A673 (cell line): ENCODE measurements around the gene OR56A3. TPM values are rescaled to one million over a fixed set of nuclear protein-coding genes. Genes with fewer than 3 reads are reported as not detected.

Source experiments
- BruUV-seq: library from RNA; stranded (reverse); fragments of 400-500 nt; replicated peaks from 2 replicates; lab custom pipeline; 2021; lab: Mats Ljungman, UMichigan
- CTCF ChIA-PET: fragments of 300-600 bp; sonication (Branson Sonifier 250); formaldehyde crosslinking; loops from one replicate; lab custom pipeline; 2022; ENCODE audit warnings: antibody characterized with exemption; lab: Charles Lee
- POLR2A ChIA-PET: fragments of 300-600 bp; sonication (Branson Sonifier 250); formaldehyde crosslinking; loops from one replicate; lab custom pipeline; 2022; ENCODE audit warnings: antibody characterized with exemption; ENCODE audit not compliant: low non-redundant PET; lab: Charles Lee
- DNase-seq: peaks from one replicate; pipeline ENCODE4 v3.0.0-alpha.2; 2015; ENCODE audit warnings: low spot score
- H3K27ac ChIP-seq: fragments of 200-600 bp; sonication (generic); 2 replicates; pipeline ENCODE4 v1.5.1; 2016; ENCODE audit warnings: mixed run types, low read depth, mild to moderate bottlenecking, mixed read lengths, antibody characterized with exemption, low read length; ENCODE audit not compliant: poor library complexity, severe bottlenecking
- H3K27me3 ChIP-seq: fragments of 200-600 bp; sonication (generic); replicated peaks from 2 replicates; pipeline ENCODE4 v1.6.1; 2017; ENCODE audit warnings: mixed run types, low read depth, mild to moderate bottlenecking, mixed read lengths, antibody characterized with exemption, low read length; ENCODE audit not compliant: insufficient read depth, poor library complexity
- H3K36me3 ChIP-seq: fragments of 200-600 bp; sonication (generic); 2 replicates; pipeline ENCODE4 v1.6.1; 2016; ENCODE audit warnings: mixed run types, mild to moderate bottlenecking, mixed read lengths, antibody characterized with exemption, low read length; ENCODE audit not compliant: insufficient read depth, poor library complexity, severe bottlenecking
- H3K4me1 ChIP-seq: fragments of 200-600 bp; sonication (generic); 2 replicates; pipeline ENCODE4 v1.6.1; 2017; ENCODE audit warnings: mixed run types, mild to moderate bottlenecking, mixed read lengths, antibody characterized with exemption, low read length; ENCODE audit not compliant: insufficient read depth, poor library complexity, severe bottlenecking
- H3K4me3 ChIP-seq: fragments of 200-600 bp; sonication (generic); 2 replicates; pipeline ENCODE4 v1.5.1; 2016; ENCODE audit warnings: low read depth, mixed run types, mild to moderate bottlenecking, mixed read lengths, low read length; ENCODE audit not compliant: poor library complexity, severe bottlenecking
- H3K9me3 ChIP-seq: fragments of 200-600 bp; sonication (generic); 2 replicates; pipeline ENCODE4 v1.6.1; 2016; ENCODE audit warnings: mixed run types, low read depth, mild to moderate bottlenecking, mixed read lengths, antibody characterized with exemption, low read length; ENCODE audit not compliant: poor library complexity, severe bottlenecking
- EZH2 ChIP-seq: fragments of 200-600 bp; sonication (generic); IDR thresholded peaks from 2 replicates; pipeline ENCODE4 v1.6.1; 2017; ENCODE audit warnings: borderline replicate concordance, low read depth, mild to moderate bottlenecking, mixed read lengths, antibody characterized with exemption, low read length; ENCODE audit not compliant: poor library complexity, severe bottlenecking
- intact Hi-C: fragments of 100-400 bp; cut with micrococcal nuclease; formaldehyde crosslinking; loops from one replicate; pipeline ENCODE4 v1.10.0; 2022; ENCODE audit not compliant: unreplicated experiment
- total RNA-seq: library from RNA; stranded (reverse); gene quantifications from 2 replicates; pipeline ENCODE4 v1.2.3, GENCODE V29; 2021
- TF ChIP-seq, protein P1 (sequence below): fragments of 300-800, 200-600 bp; sonication (generic); conservative IDR thresholded peaks from 2 replicates; pipeline ENCODE4 v1.5.1; 2017; ENCODE audit warnings: low read depth, mild to moderate bottlenecking, antibody characterized with exemption, low read length, moderate library complexity, mixed read lengths

OR56A3 gene
- total RNA-seq, 1 experiment from 2014 or later = not detected

DNA sequence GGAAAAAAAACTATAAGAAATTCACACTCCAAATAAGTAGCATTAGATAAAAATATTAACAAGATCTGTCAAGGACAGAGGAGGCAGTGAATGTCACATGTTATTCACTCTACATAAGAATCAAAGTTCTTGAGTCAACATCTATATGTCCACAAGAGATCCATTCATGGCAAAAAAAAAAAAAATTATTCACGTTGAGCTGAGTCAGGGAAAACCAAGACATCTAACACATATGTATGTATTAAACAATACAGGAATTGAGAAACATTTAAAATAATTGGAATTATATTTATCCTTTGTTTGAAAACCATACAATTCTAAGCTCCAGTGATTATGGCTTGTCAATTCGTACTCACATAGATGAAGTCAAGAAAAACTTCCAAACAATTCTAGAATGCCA lies 24.9 kb downstream of the OR56A3 start:
- no peak overlapping the region for H3K27ac ChIP-seq
- BruUV-seq = no TSS peak
- H3K27me3 ChIP-seq = peaks cover 4% of the 10 kb centered on the region
- no peaks in the 10 kb centered on the region for H3K9me3 ChIP-seq
- H3K36me3 ChIP-seq = no peaks in the 10 kb centered on the region
- TF ChIP-seq, protein P1, sequence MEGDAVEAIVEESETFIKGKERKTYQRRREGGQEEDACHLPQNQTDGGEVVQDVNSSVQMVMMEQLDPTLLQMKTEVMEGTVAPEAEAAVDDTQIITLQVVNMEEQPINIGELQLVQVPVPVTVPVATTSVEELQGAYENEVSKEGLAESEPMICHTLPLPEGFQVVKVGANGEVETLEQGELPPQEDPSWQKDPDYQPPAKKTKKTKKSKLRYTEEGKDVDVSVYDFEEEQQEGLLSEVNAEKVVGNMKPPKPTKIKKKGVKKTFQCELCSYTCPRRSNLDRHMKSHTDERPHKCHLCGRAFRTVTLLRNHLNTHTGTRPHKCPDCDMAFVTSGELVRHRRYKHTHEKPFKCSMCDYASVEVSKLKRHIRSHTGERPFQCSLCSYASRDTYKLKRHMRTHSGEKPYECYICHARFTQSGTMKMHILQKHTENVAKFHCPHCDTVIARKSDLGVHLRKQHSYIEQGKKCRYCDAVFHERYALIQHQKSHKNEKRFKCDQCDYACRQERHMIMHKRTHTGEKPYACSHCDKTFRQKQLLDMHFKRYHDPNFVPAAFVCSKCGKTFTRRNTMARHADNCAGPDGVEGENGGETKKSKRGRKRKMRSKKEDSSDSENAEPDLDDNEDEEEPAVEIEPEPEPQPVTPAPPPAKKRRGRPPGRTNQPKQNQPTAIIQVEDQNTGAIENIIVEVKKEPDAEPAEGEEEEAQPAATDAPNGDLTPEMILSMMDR = no peak
- no peak for TF ChIP-seq EZH2
- intact Hi-C loops = no loop called here
- no peak for DNase-seq
- no peaks in the 10 kb centered on the region for H3K4me1 ChIP-seq
- POLR2A ChIA-PET = interaction anchor here (0.7 kb wide), 1 partner anchor 1856 kb away, joined by 6 read pairs; no protein-coding TSS in a partner anchor
- CTCF ChIA-PET = no interaction called here
- H3K4me3 ChIP-seq = no peak overlapping the region

DNA sequence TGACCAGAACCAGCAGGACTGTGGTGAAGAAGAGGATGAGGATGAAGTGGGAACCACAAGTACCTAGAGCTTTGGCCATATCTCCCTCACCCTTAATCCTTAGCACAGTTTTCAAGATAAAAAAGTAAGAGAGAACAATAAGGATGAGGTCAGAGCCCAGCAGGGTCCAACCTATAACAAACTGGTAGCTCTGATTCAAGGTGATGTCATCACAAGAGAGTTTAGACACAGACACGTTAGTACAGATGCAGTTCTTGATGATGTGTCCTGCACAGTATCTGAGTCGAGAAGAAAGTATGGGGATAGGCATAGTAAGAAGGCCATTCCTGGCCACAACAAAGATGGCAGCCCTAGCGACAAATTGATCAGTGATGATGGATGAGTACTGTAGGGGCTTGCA lies 25.7 kb downstream of the OR56A3 start:
- no peak for DNase-seq
- H3K36me3 ChIP-seq = no peaks in the 10 kb centered on the region
- H3K4me3 ChIP-seq = no peak overlapping the region
- intact Hi-C loops = no loop called here
- CTCF ChIA-PET = no interaction called here
- no peak overlapping the region for H3K27ac ChIP-seq
- no peaks in the 10 kb centered on the region for H3K9me3 ChIP-seq
- no peak for TF ChIP-seq EZH2
- TF ChIP-seq, protein P1 = no peak
- H3K4me1 ChIP-seq = no peaks in the 10 kb centered on the region
- POLR2A ChIA-PET = no interaction called here
- H3K27me3 ChIP-seq = peaks cover 4% of the 10 kb centered on the region
- no TSS peak for BruUV-seq

DNA sequence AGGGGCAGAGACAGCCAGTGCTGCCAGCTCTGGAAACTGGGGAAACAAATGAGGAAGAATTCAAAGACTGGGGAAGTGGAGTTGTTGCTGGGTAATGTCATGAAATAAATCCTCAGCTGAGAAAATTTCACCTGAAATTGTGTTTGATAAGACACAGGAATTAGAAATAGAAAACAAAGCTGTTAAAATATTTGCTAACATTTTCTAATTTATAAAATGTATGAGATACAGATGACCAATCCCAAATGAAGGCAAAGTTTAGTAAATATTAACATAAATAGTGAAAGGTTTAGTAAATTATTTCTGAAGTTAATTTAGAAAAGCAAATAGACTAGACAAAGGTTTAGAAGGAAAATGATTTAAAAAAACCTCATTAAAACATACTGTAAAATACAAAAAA lies 26.3 kb downstream of the OR56A3 start, which contains the start of gene OR56A5:
OR56A5 (minus strand) TSS at position 101 of the 400 bp plus-strand sequence; CDS start at position 101, 0 bp downstream.
- CTCF ChIA-PET = no interaction called here

More for the DNA sequence above, 26.3 kb downstream of the OR56A3 start, which contains the start of gene OR56A5:
- Histone ChIP-seq H3K36me3 (no peaks in the 10 kb centered on the region), H3K4me1 (no peaks in the 10 kb centered on the region), H3K9me3 (no peaks in the 10 kb centered on the region), H3K27me3 (peaks cover 4% of the 10 kb centered on the region), H3K4me3 (no peak within 1 kb of the TSS), H3K27ac (no peak within 1 kb of the TSS)
- POLR2A ChIA-PET = no interaction called here
- no TSS peak for BruUV-seq
- DNase-seq = no peak
- intact Hi-C loops = no loop called here
- TF ChIP-seq, protein P1 = no peak
- no peak for TF ChIP-seq EZH2
